ENCODE data around the gene MYCBP2.

MYCBP2 gene

DNA sequence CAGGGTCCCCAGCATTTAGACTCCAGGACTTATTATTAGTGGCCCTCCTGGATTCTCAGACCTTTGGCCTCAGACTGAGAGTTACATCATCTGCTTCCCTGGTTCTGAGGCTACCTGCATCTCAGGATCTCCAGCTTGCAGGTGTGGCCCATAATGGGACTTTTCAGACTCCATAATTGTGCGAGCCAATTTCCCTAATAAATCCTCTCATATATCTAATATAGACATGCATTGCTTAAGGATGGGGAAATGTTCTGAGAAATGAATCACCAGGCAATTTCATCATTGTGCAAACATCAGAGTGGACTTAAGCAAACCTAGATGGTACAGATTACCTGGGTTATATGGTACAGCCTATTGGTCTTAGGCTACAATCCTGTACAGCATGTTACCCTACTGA lies 183.5 kb downstream of the MYCBP2 start:
- no peak overlapping the region for H3K4me3 ChIP-seq (ENCODE audit: low read depth, low read length)
- TF ChIP-seq, protein P1, sequence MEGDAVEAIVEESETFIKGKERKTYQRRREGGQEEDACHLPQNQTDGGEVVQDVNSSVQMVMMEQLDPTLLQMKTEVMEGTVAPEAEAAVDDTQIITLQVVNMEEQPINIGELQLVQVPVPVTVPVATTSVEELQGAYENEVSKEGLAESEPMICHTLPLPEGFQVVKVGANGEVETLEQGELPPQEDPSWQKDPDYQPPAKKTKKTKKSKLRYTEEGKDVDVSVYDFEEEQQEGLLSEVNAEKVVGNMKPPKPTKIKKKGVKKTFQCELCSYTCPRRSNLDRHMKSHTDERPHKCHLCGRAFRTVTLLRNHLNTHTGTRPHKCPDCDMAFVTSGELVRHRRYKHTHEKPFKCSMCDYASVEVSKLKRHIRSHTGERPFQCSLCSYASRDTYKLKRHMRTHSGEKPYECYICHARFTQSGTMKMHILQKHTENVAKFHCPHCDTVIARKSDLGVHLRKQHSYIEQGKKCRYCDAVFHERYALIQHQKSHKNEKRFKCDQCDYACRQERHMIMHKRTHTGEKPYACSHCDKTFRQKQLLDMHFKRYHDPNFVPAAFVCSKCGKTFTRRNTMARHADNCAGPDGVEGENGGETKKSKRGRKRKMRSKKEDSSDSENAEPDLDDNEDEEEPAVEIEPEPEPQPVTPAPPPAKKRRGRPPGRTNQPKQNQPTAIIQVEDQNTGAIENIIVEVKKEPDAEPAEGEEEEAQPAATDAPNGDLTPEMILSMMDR (IDR thresholded peaks at IDR 0.05; ENCODE audit: low read depth, low read length): no peak

DNA sequence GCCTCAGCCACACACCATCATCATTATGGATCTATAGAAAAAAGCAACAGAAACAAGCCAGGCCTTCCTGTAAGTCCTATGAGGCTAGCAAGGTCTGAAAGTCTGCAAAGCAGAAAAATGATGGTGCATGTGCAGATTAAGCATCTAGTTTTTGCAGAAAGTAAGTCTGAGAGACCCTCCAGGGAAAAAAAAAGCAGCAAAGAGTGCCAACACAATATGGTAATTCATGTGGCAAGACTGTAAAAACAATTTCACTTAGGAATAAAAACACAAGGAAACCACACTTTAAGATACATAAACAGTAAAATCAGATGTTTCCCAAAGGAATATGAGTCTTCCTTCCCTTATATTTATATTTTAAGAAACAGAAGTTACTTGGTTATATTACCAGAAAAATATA lies 187.6 kb downstream of the MYCBP2 start:
- TF ChIP-seq, protein P1 (IDR thresholded peaks at IDR 0.05; ENCODE audit: low read depth, low read length): no peak

DNA sequence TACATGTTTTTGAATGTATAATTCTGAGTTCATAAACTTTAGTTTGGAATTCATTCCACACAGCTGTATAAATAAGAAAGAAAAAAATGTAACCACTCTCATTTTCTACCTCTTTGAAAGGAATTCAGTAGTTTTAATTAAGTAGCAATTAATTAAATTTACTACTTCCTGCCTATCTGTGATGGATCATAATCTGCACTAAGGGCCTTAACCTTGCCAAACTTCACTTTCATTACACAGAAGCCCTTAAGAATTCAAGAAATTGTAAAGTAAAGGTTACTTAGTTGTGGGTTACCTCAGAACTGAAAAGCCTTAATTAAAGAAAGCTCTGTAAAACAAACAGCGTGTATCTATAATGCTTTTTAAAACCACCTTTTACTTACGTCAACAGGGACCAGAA lies 188.1 kb downstream of the MYCBP2 start:
- TF ChIP-seq, protein P1 (IDR thresholded peaks at IDR 0.05; ENCODE audit: low read depth, low read length): no peak
- H3K4me3 ChIP-seq (ENCODE audit: low read depth, low read length): no peak overlapping the region

More for the DNA sequence above, 187.6 kb downstream of the MYCBP2 start:
- no peak overlapping the region for H3K4me3 ChIP-seq (ENCODE audit: low read depth, low read length)

DNA sequence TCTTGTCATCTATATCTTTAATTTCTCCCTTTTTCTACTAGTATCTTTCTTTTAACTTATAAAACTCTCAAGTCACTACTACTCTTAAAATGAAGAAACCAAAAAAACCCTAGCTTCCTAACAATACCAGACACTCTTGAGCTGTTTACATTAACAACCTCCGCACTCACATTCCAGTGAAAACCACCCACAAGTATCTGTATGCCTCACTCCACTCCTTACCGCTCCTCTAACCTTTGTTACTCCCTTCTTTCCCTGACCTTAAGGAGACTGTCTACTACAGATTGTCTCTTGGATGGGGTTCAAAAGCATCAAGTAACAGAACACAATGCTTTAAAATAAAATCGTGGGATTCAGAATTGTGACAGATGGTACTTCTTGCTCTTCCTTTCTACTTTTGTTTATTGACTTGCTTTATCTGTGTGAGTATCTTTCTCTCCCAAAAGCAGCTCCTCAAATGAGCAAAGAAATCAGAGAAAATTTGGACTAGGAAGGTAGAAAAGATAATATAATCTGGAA lies 189.9 kb downstream of the MYCBP2 start:
- TF ChIP-seq, protein P1 (IDR thresholded peaks at IDR 0.05; ENCODE audit: low read depth, low read length): no peak
- no peak overlapping the region for H3K4me3 ChIP-seq (ENCODE audit: low read depth, low read length)

DNA sequence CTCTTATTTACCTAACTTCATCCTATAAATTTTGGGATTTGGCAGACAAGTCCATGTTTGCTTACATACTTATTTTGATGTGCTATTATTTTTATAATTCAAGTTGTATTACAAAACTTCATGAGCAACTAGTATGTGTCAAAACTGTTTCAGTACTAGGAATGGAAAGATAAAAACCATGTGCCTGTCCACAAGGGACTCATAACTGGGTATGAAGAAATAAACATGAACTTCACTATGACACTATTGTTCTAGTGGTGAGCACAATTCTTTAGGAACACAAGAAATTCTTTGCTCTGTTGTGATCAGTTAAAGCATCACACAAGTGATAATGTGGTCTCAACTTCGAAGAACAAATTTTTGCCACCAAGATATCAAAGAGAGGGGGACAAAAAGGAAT lies 202.5 kb downstream of the MYCBP2 start:
- no peak overlapping the region for H3K4me3 ChIP-seq (ENCODE audit: low read depth, low read length)

DNA sequence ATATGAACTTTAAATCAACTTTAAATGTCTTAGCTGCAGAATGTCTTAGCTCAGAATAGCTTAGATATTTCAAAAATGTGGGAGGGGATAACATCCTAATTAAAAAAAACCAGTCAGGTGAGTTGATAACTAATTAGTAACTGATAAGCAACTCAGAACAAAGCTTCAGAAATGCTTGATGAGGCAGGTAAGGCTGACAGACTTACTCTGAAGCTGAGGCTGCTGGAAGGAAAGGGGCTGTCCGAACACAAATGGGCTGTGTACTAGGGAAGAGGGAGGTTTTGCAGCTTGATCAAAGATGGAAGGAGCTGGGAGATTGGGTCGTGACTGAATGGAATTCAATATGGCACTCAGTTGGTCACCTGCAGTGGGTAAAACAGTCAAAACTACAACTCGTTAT lies 208.8 kb downstream of the MYCBP2 start:
- H3K4me3 ChIP-seq (ENCODE audit: low read depth, low read length): no peak overlapping the region
- TF ChIP-seq, protein P1 (IDR thresholded peaks at IDR 0.05; ENCODE audit: low read depth, low read length): no peak

More for the DNA sequence above, 202.5 kb downstream of the MYCBP2 start:
- TF ChIP-seq, protein P1 (IDR thresholded peaks at IDR 0.05; ENCODE audit: low read depth, low read length): no peak

DNA sequence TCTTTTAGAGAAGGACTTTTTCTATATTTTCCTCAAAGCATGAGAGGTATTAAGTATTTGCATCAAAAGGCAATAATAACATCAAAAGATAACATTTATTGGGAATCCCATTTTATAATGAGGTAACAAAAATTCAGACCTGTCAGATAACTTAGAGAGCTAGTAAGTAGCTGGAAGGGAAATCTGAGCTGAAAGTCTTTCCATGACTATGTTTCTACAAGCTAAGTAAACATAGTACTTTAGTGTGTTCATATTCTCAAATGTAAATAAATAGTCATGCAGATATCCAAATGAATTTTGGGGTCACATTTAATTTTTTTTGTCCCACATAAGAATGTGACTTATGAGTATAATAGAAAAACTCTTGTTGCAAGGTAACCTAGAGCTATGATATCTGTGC lies 212.6 kb downstream of the MYCBP2 start:
- TF ChIP-seq, protein P1 (IDR thresholded peaks at IDR 0.05; ENCODE audit: low read depth, low read length): no peak
- no peak overlapping the region for H3K4me3 ChIP-seq (ENCODE audit: low read depth, low read length)

All from WI38 (cell line).